Endothelial cell of umbilical vein (primary cell): ENCODE measurements around the gene C6orf163. TPM values are rescaled to one million over a fixed set of nuclear protein-coding genes. Genes with fewer than 3 reads are reported as not detected.

Experiments used
- BruUV-seq: library from RNA; stranded (reverse); fragments of 400-500 nt; replicated peaks from 2 replicates; lab custom pipeline; 2021; lab: Mats Ljungman, UMichigan
- CTCF ChIA-PET: fragments of 300-600, 350-600 bp; sonication (Branson Sonifier 250); formaldehyde crosslinking; loops from one replicate; lab custom pipeline; 2021; ENCODE audit warnings: antibody characterized with exemption, inconsistent platforms; lab: Charles Lee
- POLR2A ChIA-PET: fragments of 300-600, 350-600 bp; sonication (Branson Sonifier 250); formaldehyde crosslinking; loops from one replicate; lab custom pipeline; 2021; ENCODE audit warnings: antibody characterized with exemption, inconsistent platforms; lab: Charles Lee
- DNase-seq: peaks from one replicate; pipeline ENCODE4 v3.0.0-alpha.2; 2011; ENCODE audit warnings: low read depth, low spot score
- FAIRE-seq: peaks from 2 replicates; lab custom pipeline; 2011; peaks lifted over from hg19 to GRCh38; lab: Jason Lieb, UNC
- H2AFZ ChIP-seq: 2 replicates; pipeline ENCODE4 v1.6.0; 2012; ENCODE audit warnings: low read depth, low read length, control low read depth, inconsistent platforms
- H3K27ac ChIP-seq: 2 replicates; pipeline ENCODE4 v1.5.1; 2011; ENCODE audit warnings: low read depth, mild to moderate bottlenecking, control low read depth, low read length, moderate library complexity; ENCODE audit not compliant: insufficient read depth
- H3K27me3 ChIP-seq, 2 experiments: 2 replicates each; pipeline versions ENCODE4 v1.6.0 to v1.6.1; 2011; ENCODE audit warnings: low read length in 2 of 2, mixed read lengths in 1 of 2; ENCODE audit not compliant: control insufficient read depth in 2 of 2, insufficient read depth in 2 of 2
- H3K36me3 ChIP-seq, 2 experiments: 2 replicates in 1 of 2; 3 replicates in 1 of 2; pipeline ENCODE4 v1.5.1; 2011; ENCODE audit warnings: low read length in 2 of 2, mild to moderate bottlenecking in 1 of 2, moderate library complexity in 1 of 2; ENCODE audit not compliant: control insufficient read depth in 2 of 2, insufficient read depth in 2 of 2; ENCODE audit errors: extremely low read depth in 1 of 2
- H3K4me1 ChIP-seq: 3 replicates; pipeline ENCODE4 v1.5.1; 2011; ENCODE audit warnings: mild to moderate bottlenecking, low read length; ENCODE audit not compliant: control insufficient read depth, insufficient read depth; ENCODE audit errors: extremely low read depth
- H3K4me2 ChIP-seq: 2 replicates; pipeline ENCODE4 v1.6.1; 2011; ENCODE audit warnings: low read length, control low read depth, mixed read lengths; ENCODE audit not compliant: insufficient read depth
- H3K4me3 ChIP-seq, 3 experiments: fragments of 200-600 bp in 1 of 3; sonication (generic), shearing (Covaris generic) in 1 of 3; replicated peaks in 1 of 3; 2 replicates each; pipeline ENCODE4 v1.5.1; 2011 to 2016; ENCODE audit warnings: control low read depth in 3 of 3, low read length in 3 of 3, mild to moderate bottlenecking in 2 of 3, inconsistent platforms in 1 of 3, low read depth in 1 of 3, moderate library complexity in 1 of 3; ENCODE audit not compliant: insufficient read depth in 1 of 3
- H3K79me2 ChIP-seq: 2 replicates; pipeline ENCODE4 v1.6.0; 2012; ENCODE audit warnings: low read length, inconsistent platforms; ENCODE audit not compliant: control insufficient read depth, insufficient read depth
- H3K9ac ChIP-seq: replicated peaks from 2 replicates; pipeline ENCODE3; 2011; ENCODE audit warnings: low read length, control low read depth; ENCODE audit not compliant: insufficient read depth; ENCODE audit errors: extremely low read depth
- H3K9me1 ChIP-seq: replicated peaks from 3 replicates; pipeline ENCODE4 v1.6.0; 2011; ENCODE audit warnings: mild to moderate bottlenecking, low read length; ENCODE audit not compliant: control insufficient read depth, insufficient read depth; ENCODE audit errors: extremely low read depth
- H3K9me3 ChIP-seq: replicated peaks from 2 replicates; pipeline ENCODE4 v1.5.1; 2012; ENCODE audit warnings: low read length, inconsistent platforms; ENCODE audit not compliant: control insufficient read depth, insufficient read depth
- H4K20me1 ChIP-seq: replicated peaks from 2 replicates; pipeline ENCODE3; 2011; ENCODE audit warnings: mild to moderate bottlenecking, low read length; ENCODE audit not compliant: control insufficient read depth, insufficient read depth; ENCODE audit errors: extremely low read depth
- CTCF ChIP-seq, 2 donors: IDR thresholded peaks; 1 replicate in 1 of 2; 2 replicates in 1 of 2; pipeline ENCODE4 v1.5.1; 2011; ENCODE audit warnings: low read length in 2 of 2, mild to moderate bottlenecking in 2 of 2, moderate library complexity in 2 of 2, control low read depth in 1 of 2, inconsistent platforms in 1 of 2, low read depth in 1 of 2; ENCODE audit not compliant: insufficient read depth in 1 of 2; ENCODE audit errors: extremely low read depth in 1 of 2
- EZH2 ChIP-seq: IDR thresholded peaks from 2 replicates; pipeline ENCODE4 v1.6.1; 2012; ENCODE audit warnings: borderline replicate concordance, low read depth, mild to moderate bottlenecking, moderate library complexity, low read length, inconsistent platforms; ENCODE audit not compliant: severe bottlenecking
- FOS ChIP-seq: IDR thresholded peaks from 2 replicates; pipeline ENCODE4 v1.6.1; 2011; ENCODE audit warnings: mild to moderate bottlenecking, low read length, moderate library complexity, borderline replicate concordance; ENCODE audit not compliant: insufficient read depth
- GATA2 ChIP-seq: IDR thresholded peaks from 2 replicates; pipeline ENCODE4 v1.7.0; 2011; ENCODE audit warnings: low read depth, mild to moderate bottlenecking, moderate library complexity, mixed read lengths, low read length; ENCODE audit not compliant: insufficient read length, insufficient read depth
- JUN ChIP-seq: IDR thresholded peaks from 2 replicates; pipeline ENCODE4 v1.6.1; 2011; ENCODE audit warnings: borderline replicate concordance, low read depth; ENCODE audit not compliant: insufficient read length, insufficient read depth
- MYC ChIP-seq: IDR thresholded peaks from one replicate; pipeline ENCODE4 v1.6.1; 2011; ENCODE audit warnings: mild to moderate bottlenecking, low read depth, low read length
- POLR2A ChIP-seq: IDR thresholded peaks from 2 replicates; pipeline ENCODE4 v1.6.1; 2012; ENCODE audit warnings: low read depth, mild to moderate bottlenecking, control low read depth, low read length
- POLR2AphosphoS5 ChIP-seq: IDR thresholded peaks from 2 replicates; pipeline ENCODE4 v1.6.1; 2012; ENCODE audit warnings: low read depth, mild to moderate bottlenecking, control low read depth, low read length, moderate library complexity; ENCODE audit not compliant: insufficient read depth
- dilution Hi-C: fragments of 300-500 bp; cut with MboI; formaldehyde crosslinking; loops from one replicate; pipeline ENCODE4 v1.15.0; 2019; ENCODE audit warnings: low sequenced_read_pairs; ENCODE audit not compliant: extremely low pct_ligation_motif_present
- intact Hi-C: fragments of 100-400 bp; cut with micrococcal nuclease; formaldehyde crosslinking; loops from one replicate; pipeline ENCODE4 v1.10.0; 2022
- polyA plus RNA-seq, 4 experiments: library from polyadenylated mRNA; depleted of rRNA in 3 of 4; stranded (reverse) in 3 of 4; unstranded in 1 of 4; fragments of >200 nt; gene quantifications; 2 replicates each; pipeline versions ENCODE4 v1.2.1 to v1.2.3, GENCODE V29; 2011 to 2012; ENCODE audit warnings: missing spikeins in 1 of 4
- total RNA-seq: library from RNA; stranded (reverse); gene quantifications from 2 replicates; pipeline ENCODE4 v1.2.3, GENCODE V29; 2021
- TF ChIP-seq, protein P1 (sequence below): IDR thresholded peaks from 2 replicates; pipeline ENCODE4 v1.6.1; 2011; ENCODE audit not compliant: insufficient read depth, insufficient read length

Gene C6orf163
- total and polyA plus RNA-seq, 2 donors (not counting 3 experiments of a cell fraction or from before 2014, with no cell fraction given), result 0.29 to 2.5 TPM

- no peaks in the 10 kb centered on the region for H3K9me3 ChIP-seq
- H3K4me3 ChIP-seq, result no peak overlapping the region
- no peak overlapping the region for H3K9ac ChIP-seq
- intact Hi-C loops (no loop called here), dilution Hi-C loops (no loop called here)
- no peaks in the 10 kb centered on the region for H3K4me1 ChIP-seq
- CTCF ChIA-PET, result interaction anchor here (1.4 kb wide), 1 partner anchor 14 kb away, joined by 4 read pairs; no protein-coding TSS in a partner anchor
- TF ChIP-seq POLR2A (no peak), EZH2 (no peak), CTCF (IDR thresholded peaks at IDR 0.05; ENCODE audit: extremely low read depth in 1 of 2, insufficient read depth in 1 of 2, low read depth in 1 of 2, low read length in 2 of 2) (no peak), POLR2AphosphoS5 (no peak), FOS (no peak), JUN (no peak), MYC (no peak), GATA2 (no peak)
- TF ChIP-seq, protein P1, sequence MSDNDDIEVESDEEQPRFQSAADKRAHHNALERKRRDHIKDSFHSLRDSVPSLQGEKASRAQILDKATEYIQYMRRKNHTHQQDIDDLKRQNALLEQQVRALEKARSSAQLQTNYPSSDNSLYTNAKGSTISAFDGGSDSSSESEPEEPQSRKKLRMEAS, result no peak
- H3K79me2 ChIP-seq, result no peaks in the 10 kb centered on the region
- no peaks in the 10 kb centered on the region for H3K27me3 ChIP-seq
- no peaks in the 10 kb centered on the region for H3K9me1 ChIP-seq
- H3K27ac ChIP-seq, result no peak overlapping the region
- FAIRE-seq (no peak), DNase-seq (no peak)
- BruUV-seq, result no TSS peak
- H3K36me3 ChIP-seq, result no peaks in the 10 kb centered on the region
- POLR2A ChIA-PET, result no interaction called here
- no peaks in the 10 kb centered on the region for H4K20me1 ChIP-seq
- no peak overlapping the region for H2AFZ ChIP-seq
- H3K4me2 ChIP-seq, result no peak overlapping the region
These were observed 34.3 kb downstream of the C6orf163 start for GRCh38 chr6:87378947-87379346.
